Progenitor cell of endocrine pancreas (in vitro differentiated cells): Measurements from ENCODE around the gene WRAP73. TPM values are rescaled to one million over a fixed set of nuclear protein-coding genes. Genes with fewer than 3 reads are reported as not detected.

Experiments used
- DNase-seq: peaks from one replicate; pipeline ENCODE4 v3.0.0; 2021; ENCODE audit warnings: low spot score; ENCODE audit not compliant: unreplicated experiment
- H3K27ac Mint-ChIP-seq: 2 replicates; pipeline ENCODE4 v1.8.0; 2021; ENCODE audit warnings: mild to moderate bottlenecking, moderate library complexity, mixed read lengths
- H3K27me3 Mint-ChIP-seq: 2 replicates; pipeline ENCODE4 v1.8.0; 2021; ENCODE audit warnings: mixed read lengths
- H3K36me3 Mint-ChIP-seq: 2 replicates; pipeline ENCODE4 v1.8.0; 2022; ENCODE audit warnings: mixed read lengths; ENCODE audit not compliant: insufficient read depth
- H3K4me1 Mint-ChIP-seq: 2 replicates; pipeline ENCODE4 v1.8.0; 2021; ENCODE audit warnings: low read depth, mixed read lengths
- H3K4me3 Mint-ChIP-seq: 2 replicates; pipeline ENCODE4 v1.8.0; 2021; ENCODE audit warnings: low read depth, mild to moderate bottlenecking, moderate library complexity, mixed read lengths
- H3K9me3 Mint-ChIP-seq: 2 replicates; pipeline ENCODE4 v1.8.0; 2021; ENCODE audit warnings: low read depth, mixed read lengths
- total RNA-seq: library from RNA; stranded (reverse); gene quantifications from 2 replicates; pipeline ENCODE4 v1.2.1, GENCODE V29; 2021
- TF ChIP-seq, protein P1 (sequence below): fragments of 200-600 bp; sonication (generic); IDR thresholded peaks from one replicate; pipeline ENCODE4 v1.5.0; 2021; ENCODE audit warnings: antibody characterized with exemption, mild to moderate bottlenecking; ENCODE audit not compliant: unreplicated experiment

Gene WRAP73
- total RNA-seq, 1 donor from 2014 or later = 28.1 TPM

DNA sequence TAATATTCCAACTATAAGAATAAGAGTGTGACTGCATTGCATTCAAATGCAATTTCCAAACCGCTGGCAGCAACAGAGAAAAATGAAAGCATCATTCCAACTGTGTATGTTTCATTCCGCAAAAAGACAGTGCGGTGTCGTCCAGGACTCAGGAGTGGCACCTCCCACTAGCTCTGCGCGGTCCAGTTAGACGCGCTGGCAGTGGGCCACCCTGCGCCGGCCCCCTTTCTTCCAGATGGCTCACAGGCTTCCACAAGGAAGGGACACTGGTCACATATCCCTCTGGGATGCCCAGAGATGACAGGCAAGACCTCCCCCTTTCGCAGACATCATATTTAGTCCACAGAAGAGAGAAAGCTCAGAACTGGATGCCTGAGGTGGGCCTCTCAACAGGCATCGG, 11.9 kb downstream of the WRAP73 start:
- no peaks in the 10 kb centered on the region for H3K4me1 Mint-ChIP-seq
- DNase-seq = no peak
- TF ChIP-seq, protein P1, sequence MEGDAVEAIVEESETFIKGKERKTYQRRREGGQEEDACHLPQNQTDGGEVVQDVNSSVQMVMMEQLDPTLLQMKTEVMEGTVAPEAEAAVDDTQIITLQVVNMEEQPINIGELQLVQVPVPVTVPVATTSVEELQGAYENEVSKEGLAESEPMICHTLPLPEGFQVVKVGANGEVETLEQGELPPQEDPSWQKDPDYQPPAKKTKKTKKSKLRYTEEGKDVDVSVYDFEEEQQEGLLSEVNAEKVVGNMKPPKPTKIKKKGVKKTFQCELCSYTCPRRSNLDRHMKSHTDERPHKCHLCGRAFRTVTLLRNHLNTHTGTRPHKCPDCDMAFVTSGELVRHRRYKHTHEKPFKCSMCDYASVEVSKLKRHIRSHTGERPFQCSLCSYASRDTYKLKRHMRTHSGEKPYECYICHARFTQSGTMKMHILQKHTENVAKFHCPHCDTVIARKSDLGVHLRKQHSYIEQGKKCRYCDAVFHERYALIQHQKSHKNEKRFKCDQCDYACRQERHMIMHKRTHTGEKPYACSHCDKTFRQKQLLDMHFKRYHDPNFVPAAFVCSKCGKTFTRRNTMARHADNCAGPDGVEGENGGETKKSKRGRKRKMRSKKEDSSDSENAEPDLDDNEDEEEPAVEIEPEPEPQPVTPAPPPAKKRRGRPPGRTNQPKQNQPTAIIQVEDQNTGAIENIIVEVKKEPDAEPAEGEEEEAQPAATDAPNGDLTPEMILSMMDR = no peak
- H3K4me3 Mint-ChIP-seq = no peak overlapping the region
- no peaks in the 10 kb centered on the region for H3K27me3 Mint-ChIP-seq
- no peak overlapping the region for H3K27ac Mint-ChIP-seq
- peaks cover 8% of the 10 kb centered on the region for H3K36me3 Mint-ChIP-seq
- no peaks in the 10 kb centered on the region for H3K9me3 Mint-ChIP-seq

DNA sequence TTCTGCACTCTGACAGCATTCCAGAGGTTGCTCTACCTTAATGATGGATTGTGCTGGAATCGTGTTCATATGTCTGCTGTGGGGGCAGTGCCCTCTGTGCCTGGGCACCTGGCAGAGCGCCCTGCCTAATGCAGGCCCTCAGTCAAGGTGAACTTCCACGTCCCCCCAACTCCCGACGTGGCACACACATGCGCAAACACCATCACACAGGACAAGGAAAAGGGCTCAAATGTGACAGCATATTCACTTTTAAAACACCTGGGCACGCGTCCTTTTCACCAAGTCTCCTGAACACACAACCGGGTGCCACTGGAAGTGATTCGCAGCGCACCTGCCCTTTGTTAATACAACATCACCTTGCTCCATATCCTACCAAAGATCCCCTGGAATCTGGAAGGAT, 13.4 kb downstream of the WRAP73 start:
- Mint-ChIP-seq H3K4me3 (no peak overlapping the region), H3K4me1 (no peaks in the 10 kb centered on the region), H3K36me3 (peaks cover 10% of the 10 kb centered on the region), H3K27ac (no peak overlapping the region), H3K27me3 (no peaks in the 10 kb centered on the region), H3K9me3 (no peaks in the 10 kb centered on the region)
- TF ChIP-seq, protein P1 = no peak
- no peak for DNase-seq

DNA sequence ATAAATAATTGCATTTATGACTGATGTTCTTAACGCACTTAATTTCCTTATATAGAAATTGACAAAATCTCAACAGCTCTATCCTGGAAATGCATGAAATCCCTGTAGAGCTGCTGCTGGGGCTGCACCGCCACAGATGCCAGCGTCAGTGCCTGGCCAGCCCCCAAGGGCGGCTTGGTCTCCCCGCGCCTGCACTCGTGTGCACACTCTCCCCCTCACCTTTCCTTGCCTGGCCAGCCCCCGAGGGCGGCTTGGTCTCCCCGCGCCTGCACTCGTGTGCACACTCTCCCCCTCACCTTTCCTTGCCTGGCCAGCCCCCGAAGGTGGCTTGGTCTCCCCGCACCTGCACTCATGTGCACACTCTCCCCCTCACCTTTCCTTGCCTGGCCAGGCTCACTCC, 13.8 kb downstream of the WRAP73 start:
- no peaks in the 10 kb centered on the region for H3K4me1 Mint-ChIP-seq
- no peaks in the 10 kb centered on the region for H3K9me3 Mint-ChIP-seq
- H3K36me3 Mint-ChIP-seq = peaks cover 10% of the 10 kb centered on the region
- no peaks in the 10 kb centered on the region for H3K27me3 Mint-ChIP-seq
- TF ChIP-seq, protein P1 = no peak
- DNase-seq = no peak
- no peak overlapping the region for H3K4me3 Mint-ChIP-seq
- H3K27ac Mint-ChIP-seq = no peak overlapping the region

DNA sequence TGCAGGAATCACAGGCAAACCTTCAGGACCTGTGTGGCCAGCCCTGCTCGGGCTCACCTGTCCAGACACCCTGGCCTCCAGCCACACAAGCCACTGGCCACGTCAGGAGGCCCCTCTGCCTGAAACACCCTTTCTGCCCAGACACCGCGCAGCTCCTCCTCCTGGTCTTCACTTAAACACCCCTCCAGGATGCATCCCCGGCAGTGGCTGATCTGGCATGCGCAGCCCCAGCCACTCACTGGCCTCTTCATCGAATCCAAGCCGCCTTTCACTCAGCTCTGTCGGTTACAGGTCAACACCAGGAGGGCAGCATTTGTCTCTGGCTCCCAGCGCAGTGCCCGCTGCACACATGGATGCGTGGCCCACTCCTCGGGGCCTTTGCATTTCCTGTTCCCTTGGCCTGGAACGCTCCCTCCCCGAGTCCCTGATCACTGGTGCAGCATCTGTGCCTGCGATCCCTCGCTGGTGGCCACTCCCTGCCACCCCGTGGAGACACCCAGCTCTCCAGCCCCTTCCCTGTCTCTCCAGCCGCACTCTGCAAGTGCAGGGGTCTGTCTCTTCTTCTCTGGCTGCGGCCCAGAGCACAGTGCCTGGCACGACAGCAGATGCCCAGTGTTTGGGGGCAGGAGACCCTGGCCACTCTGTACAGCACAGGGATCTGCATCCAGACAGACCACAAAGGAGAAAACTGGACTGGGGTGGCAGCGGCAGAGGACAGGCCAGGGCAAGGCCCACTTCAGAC, 15.7 kb downstream of the WRAP73 start:
- no peaks in the 10 kb centered on the region for H3K4me1 Mint-ChIP-seq
- TF ChIP-seq, protein P1 = no peak
- H3K9me3 Mint-ChIP-seq = no peaks in the 10 kb centered on the region
- DNase-seq = no peak
- peaks cover 10% of the 10 kb centered on the region for H3K36me3 Mint-ChIP-seq
- no peak overlapping the region for H3K27ac Mint-ChIP-seq
- no peaks in the 10 kb centered on the region for H3K27me3 Mint-ChIP-seq
- no peak overlapping the region for H3K4me3 Mint-ChIP-seq

DNA sequence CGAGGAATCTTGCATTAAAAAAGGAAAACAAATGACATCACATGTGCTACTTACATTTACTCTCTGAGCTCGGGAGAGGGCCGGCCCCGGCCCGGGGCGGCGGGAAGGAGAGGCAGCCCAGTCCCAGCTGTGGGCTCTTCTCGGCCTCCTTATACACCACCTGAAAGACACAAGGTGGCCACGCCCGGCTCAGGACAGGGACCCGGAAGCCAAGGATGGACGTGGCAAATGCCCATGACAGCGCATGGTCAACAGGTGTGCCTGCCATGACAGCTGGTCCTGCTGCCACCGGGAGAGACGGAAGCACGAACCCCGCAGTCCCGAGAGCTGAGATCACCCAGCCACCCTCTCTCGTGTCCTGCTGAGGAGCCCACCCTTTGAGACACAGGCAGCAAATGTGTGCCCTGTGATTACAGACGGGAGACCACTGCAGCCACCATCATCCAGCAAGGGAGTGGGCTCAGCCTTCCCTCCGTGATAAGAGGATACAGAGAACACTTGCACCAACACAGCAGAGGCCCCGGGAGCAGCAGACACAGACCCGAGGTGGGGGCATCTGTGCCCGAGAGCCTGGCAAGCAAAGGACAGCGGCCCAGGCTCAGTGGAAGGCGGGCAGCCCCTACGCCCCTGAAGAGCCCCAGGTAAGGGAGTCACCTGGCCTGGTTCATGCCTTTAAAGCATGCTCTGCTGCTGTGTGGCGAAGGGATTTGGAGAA, 16.4 kb downstream of the WRAP73 start:
- no peak for DNase-seq
- Mint-ChIP-seq H3K36me3 (peaks cover 10% of the 10 kb centered on the region), H3K27ac (no peak overlapping the region)

More for the DNA sequence above, 16.4 kb downstream of the WRAP73 start:
- Mint-ChIP-seq H3K4me3 (no peak overlapping the region), H3K9me3 (no peaks in the 10 kb centered on the region), H3K4me1 (no peaks in the 10 kb centered on the region), H3K27me3 (no peaks in the 10 kb centered on the region)
- TF ChIP-seq, protein P1 = no peak
